SHP77 (cell line): Measurements from ENCODE around the gene ADH4.
"Not testable (repeated sequence)": the region's sequence is repeated elsewhere in the genome, so short reads cannot be mapped to it uniquely, and the experiment has no call there.

Experiments used
- DNase-seq, 2 experiments: peaks; one replicate each; lab custom pipeline; 2025; lab: John Stamatoyannopoulos, UW

Gene ADH4

DNA sequence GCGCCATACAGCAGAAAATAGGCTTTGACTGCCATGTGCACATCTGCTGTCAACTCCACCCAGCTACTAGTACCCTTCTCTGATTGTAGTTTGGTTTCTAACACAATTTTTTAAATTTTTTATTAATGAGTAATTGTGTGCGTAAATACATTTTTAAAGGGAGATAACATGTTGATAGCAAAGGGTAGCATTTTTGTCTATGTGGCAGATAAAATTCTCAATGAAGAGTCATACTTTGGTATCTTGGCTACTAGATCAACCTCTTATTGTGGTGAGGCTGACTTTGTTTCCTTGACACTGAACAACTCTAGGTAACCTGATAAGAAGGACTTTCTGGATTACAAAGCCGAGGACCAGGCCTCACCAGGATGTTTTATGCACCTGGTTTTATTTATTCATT is 9.5 kb downstream of the ADH4 start:
- DNase-seq: no peak

DNA sequence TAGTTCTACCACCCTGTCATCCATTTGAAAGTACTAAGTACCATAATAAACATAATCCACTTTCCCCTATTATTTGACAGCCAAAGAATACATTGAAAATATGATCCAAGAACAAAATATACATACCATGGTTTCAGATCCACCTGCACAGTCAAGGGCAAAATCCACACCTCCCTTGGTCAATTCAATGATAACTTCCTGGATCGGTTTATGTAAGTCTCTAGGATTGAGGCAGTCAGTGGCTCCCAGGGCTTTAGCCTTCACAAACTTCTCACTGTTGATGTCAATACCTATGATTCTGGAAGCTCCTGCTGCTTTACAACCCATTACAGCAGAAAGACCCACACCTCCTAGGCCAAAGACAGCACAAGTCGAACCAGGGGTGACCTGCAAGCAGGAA is 12.7 kb downstream of the ADH4 start:
- no peak for DNase-seq

DNA sequence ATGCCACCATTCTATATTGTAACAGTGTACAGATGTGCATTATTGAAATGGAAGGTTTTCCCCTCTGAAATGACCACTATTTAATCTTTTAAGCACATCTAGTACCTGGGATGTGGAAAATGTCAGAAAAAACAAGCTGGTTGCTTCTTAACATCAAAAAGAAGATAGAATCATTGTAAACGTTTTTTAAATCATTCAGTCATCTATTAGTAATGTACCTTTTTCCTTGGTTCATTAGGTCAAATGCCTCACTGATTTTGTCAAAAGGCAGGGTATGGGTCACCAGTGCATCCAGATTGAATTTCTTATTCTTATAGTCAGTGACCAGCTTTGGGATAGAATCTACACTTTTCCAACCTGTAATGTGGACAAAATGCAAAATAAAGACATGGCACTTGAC is 17.7 kb downstream of the ADH4 start:
- DNase-seq: no peak

DNA sequence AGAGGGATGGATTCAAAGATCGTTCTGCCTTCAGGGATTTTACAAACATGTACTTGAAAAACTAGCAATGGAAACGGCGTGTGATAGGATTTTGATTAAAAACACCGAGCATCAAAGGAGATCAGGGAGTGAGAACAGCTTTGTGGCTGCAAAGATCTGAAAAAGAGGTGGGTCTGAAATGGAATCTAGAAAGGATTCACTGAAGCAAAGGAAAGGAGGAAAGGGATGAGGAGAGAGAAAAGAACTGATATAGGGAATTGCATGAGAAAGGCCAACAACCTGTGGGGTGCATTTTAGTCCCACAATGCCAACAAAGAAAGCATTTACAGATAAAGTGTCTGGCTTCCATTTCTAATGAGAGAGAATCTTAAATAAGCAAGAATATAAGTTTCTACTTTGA is 23.1 kb downstream of the ADH4 start:
- no peak for DNase-seq

DNA sequence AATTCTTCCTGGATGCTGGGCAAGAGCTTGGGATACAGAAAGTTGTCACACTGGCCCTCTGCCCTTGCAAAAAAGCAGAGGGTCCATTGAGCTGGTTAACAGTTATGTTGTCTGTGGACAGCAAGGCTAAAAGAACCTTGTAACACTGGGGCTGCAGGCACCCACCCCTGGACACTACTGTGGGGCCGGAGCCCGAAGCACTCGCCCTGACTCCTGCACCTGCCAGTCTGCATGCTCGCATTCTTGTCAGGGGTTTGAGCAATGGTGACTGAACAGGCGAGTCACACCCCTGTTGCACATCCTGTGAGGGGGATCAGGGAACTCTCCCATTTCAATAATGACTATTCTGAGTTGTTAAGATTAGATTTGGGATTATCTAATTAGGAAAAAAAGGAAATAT is 23.6 kb downstream of the ADH4 start:
- DNase-seq: no peak

DNA sequence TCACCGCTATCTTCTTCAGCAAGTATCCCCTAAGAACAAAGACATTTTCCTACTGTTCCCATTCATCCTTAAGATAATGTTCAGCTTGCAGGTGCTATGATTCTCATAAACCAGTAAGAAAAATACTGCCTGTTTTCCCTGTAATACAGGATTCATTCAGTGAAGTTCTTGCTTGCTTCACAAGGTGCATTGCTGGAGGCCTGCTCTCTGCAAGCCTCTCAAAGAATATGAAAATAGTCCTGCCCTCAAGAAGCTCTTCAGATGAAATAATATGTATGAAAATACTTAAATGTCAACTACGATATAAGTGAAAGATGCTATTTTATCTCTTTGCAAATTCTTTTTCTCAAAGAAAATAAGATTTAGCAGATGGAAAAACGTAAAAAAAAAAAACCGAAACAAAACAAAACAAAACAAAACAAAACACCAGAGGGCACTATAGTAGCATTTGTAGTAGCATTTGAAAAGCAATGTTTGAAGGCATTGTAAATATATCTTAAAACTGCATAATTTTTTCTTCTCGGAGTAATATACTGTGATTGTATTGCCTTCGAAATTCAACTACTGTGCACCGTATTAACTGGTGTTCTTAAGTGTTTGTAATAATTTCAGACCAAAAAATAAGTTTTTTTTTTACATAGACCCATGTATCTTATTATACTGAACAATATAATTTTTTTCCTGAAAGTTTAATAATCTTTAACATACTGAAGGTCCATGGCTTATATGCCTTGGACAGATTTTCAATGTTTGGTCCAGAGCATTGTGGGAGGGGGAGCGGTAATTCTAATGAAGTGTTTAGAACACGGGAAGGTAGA is 26.0 kb downstream of the ADH4 start:
- no peak for DNase-seq

DNA sequence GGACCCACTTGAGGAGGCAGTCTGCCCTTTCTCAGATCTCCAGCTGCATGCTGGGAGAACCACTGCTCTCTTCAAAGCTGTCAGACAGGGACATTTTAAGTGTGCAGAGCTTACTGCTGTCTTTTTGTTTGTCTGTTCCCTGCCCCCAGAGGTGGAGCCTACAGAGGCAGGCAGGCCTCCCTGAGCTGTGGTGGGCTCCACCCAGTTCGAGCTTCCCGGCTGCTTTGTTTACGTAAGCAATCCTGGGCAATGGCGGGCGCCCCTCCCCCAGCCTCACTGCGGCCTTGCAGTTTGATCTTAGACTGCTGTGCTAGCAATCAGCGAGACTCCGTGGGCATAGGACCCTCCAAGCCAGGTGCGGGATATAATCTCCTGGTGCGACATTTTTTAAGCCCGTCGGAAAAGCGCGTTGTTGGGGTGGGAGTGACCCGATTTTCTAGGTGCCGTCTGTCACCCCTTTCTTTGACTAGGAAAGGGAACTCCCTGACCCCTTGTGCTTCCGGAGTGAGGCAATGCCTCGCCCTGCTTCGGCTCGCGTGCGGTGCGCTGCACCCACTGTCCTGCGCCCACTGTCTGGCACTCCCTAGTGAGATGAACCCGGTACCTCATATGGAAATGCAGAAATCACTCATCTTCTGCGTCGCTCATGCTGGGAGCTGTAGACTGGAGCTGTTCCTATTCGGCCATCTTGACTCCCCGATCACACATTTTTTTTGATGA is 26.8 kb downstream of the ADH4 start:
- not testable (repeated sequence) for DNase-seq

DNA sequence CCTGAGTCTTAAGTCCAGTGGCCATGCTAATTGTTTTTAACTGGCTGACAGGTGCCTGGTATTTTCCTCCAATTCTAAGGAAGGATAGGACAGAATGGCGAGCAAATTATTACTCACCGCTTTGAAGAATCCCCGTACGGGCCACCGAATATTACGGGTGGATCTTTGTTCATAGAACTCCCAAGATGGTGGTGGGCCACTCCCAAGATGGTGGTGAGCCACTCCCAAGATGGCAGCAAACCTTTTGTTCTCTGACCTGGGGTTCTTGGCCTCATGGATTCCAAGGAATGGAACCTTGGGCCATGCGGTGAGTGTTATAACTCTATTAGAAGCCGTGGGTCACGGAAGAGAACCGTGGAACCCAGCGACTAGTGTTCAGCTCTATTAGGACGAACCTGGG is 34.8 kb downstream of the ADH4 start:
- not testable (repeated sequence) for DNase-seq

DNA sequence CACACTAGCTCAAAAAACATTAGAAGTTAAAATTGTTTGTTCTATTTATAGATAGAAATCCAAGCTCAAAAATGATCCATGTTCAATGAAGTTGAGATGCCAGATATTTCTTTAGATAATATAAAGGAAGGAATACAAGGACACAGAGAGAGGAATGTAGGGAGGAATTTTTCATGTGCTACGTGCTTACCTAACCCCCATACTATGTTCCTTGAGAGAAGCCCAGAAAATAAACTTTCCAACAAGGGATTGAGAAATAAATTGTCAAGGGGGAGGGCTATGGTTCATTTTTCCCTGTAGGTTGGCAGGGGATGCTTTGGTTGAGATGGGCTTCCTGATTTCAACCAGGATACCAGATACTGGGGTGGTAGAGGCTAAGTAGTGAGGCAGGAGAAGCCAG is 39.9 kb downstream of the ADH4 start:
- no peak for DNase-seq

DNA sequence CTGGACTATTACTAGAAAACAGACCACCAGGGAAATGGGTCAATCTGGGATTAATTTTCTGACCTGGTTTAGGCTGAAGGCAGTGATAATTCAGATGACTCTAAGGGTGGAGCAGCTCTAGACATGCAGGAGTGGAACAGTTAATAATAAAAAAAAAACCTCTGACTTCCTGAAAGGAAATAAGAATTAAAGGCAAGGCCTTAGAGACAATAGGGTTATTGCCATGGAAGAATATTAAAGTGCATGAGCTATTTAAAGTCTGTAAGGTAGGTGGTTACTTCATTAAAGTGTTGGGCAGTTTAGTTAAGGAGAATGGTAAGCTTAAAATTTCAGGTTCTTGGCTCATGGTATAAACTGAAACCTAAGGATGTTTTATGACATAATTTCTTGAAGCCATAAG is 40.9 kb downstream of the ADH4 start:
- no peak for DNase-seq

DNA sequence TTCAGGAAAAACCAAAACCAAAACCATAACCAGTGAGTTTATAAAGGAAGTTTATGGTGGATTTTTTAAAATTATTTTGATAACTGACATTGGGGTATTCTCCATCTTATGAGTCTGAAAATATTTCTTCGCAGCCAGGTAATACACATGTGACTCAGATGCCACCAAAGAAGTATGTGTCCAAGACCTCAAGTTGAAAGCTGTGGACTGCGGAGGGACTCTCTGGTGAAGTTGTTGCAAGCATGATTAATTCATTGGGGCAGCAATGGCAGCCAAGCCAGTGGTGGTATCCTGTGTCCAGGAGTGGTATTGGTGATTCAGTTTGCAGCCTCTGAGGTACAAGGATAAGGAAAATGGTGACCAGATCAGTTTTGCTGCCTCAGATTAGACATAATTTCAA is 41.5 kb downstream of the ADH4 start:
- DNase-seq: no peak

DNA sequence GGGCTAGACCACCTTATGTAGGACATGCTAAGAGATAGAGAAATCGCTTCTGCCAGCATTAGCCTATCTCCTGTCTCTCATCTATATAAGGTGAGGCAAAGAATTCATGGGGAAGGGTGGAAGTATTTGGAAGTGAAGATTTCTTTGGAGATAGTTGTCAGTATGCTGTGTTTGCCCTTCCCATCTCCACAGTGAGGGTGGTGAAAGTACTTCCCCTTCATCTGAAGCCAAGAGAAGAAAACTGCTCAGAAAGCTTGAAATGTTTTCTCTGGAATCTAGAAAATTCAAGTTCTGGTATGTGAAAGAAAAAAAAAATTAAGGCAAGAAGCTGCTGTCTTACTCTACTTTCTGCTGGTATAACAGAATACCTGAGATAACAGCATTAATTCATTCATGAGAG is 43.2 kb downstream of the ADH4 start:
- no peak for DNase-seq

DNA sequence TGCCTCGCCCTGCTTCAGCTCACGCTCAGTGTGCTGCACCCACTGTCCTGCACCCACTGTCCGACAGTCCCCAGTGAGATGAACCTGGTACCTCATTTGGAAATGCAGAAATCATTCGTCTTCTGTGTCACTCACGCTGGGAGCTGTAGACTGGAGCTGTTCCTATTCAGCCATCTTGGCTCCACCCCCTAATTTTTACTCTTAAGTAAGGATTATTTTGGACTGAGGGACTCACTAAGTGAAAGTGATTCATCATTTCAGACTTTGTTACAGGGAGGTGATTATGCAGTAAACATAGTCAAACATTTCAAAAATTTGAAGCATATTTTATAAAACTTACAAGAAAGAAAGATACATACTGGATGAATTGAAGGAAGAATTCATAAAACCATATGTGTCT is 44.3 kb downstream of the ADH4 start:
- DNase-seq: not testable (repeated sequence)

DNA sequence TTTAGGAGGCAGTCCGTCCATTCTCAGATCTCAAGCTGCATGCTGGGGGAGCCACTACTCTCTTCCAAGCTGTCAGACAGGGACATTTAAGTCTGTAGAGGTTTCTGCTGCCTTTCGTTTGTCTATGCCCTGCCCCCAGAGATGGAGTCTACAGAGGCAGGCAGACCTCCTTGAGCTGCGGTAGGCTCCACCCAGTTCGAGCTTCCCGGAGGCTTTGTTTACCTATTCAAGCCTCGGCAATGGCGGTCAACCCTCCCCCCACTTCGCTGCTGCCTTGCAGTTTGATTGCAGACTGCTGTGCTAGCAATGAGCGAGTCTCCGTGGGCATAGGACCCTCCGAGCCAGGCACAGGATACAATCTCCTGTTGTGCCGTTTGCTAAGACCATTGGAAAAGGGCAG is 44.8 kb downstream of the ADH4 start:
- DNase-seq: peak in 1 of 2 experiments; percentile 8

DNA sequence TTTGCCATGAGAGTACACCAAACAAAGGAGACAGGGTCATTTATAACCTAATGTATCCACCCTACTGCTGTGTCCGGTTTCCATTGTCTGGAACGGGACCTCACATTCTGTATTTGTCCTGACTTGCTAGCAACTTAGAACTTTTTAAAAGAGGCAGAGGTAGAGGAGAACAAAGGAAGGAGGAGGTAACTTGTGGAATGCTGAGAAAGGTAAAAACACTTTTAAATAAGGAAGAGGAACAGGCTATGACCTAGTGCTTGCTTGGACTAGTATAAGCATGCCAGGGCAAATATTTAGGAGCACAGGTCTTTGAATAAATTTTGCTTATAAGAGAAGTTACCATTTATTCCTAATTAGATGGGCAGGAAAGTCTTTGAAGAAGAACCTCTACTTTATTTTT is 52.3 kb downstream of the ADH4 start:
- not testable (repeated sequence) for DNase-seq

DNA sequence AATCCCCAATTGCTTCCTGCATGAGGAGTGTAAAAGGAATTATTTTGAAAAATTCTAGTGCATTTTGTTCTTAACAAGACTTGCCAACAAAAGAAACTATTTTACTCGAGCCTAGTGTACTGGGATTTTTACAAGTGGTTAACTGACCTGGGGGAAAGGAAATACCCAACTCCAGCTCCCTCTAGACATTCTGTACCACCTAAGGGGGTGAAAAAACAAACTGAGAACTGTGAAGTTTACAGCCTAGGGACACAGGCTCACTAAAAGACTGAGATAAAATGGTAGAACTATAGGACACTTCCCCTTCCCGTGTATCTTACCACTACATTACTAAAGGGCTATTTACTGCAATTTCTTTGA is 52.9 kb downstream of the ADH4 start:
- no peak for DNase-seq

DNA sequence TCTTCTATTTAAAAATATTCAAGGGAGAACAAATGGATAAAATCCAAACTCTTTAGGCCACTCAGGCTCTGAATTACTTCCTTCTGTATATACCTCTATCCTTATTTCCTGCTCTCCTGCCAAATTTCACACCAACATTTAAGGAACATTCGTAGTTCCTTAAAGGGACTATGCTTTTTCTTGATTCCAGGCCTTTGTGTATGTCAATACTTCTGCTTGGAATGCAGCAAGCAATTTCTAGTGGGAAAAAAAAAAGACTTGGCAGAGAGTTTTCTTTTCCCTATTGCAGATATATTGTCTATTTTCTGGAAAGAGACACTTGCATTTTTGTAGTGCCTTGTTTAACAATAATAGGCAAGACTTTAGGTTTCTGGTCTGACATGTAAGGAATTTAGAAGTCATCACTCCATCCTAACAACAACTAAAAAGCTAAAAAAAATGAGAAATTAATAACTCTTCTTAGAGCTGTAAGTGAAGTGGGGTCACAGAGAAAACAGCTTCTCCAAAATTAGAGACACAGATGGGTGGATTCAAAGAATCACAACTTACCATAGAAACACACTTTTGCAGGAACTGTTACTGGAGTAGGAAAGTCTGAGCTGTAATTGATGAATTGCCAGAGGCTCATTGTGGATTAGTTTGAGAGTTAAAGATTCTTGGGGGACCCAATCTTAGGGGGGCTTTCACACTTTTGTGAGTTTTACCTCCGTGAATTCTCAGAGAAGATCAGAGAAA is 53.4 kb downstream of the ADH4 start:
- no peak for DNase-seq

DNA sequence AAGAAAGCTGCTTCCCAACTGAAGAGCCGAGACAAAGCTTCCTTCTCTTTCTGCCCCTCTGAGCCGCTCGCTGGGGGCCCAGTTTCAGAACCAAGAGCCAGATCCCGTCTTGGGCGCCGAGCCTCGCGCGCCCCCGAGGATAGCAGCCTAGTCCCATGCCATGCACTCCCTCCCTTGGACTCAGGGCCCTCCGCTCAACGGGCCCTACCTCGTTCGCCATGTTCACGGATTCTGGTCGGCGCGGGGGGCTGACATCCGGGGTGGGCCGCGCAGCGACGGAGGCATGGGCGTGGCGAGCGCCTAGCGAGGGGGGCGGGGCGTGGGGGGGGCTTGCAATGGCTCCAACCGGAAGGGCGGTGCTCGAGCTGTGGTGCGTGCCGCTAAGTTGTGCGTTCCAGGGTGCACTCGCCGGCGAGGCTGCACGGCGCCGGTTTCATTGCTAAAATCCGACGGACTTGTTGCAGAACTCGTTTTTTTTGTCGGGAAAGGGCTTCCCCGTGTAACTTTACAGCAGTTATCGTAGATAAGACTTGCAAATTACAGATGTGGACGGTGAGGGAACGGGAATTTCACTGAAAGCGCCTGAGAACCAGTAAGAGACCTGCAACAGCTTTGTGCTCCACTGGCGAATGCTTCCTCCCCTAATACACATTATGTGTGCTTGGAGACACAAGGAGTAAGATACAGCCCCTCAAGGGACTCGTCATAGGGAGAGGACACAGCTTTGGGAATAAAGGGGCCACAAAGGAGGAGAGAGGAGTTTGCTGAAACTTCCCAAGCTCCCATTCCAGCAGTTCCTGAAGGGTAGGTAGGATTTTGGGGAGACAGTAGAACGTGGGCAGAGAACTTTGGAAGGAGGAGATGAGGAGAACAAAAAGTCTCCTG is 55.4 kb downstream of the ADH4 start, which contains the start of gene ADH5:
ADH5 (minus strand) TSS at position 308 of the 885 bp plus-strand sequence; CDS start at position 220, 88 bp downstream.
- DNase-seq: peak; percentile 31 to 69

DNA sequence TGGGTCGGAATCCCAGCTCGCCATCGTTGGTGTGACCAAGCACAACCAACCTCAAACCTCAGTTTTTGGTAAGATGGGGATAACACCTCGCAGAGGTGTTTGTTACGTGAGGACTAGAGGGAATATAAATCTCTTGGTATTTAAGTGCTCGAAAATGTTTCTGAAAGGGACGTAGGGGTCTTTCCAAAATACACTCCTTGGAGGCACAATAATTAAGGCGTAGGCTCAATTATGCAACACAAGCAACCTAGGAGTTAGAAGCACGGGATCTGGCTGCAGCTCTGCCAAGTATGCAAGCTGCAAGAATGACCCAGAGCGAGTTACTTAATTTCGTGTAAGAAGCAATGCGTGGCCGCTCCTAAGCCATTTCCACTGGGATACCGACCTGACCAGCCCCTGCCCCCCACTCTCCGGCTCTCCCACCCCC is 56.1 kb downstream of the ADH4 start:
- DNase-seq: peak in 1 of 2 experiments; percentile 7

DNA sequence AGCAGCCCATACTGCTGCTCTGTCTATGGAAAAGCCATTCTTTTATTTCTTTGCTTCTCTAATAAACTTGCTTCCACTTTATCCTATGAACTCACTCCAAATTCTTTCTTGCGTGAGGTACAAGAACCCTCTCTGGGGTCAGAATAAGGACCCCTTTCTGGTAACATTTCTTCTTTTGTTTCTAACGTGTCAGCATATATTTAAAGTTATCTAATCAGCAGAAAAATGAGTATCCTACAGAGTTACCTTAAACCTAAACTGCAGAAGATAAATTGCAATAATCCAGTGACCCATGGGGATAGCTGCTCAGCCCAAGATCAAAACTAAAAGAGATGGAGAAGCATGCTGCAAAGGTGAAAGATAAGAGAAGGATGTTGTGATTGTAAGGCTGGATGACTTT is 59.5 kb downstream of the ADH4 start:
- DNase-seq: no peak

DNA sequence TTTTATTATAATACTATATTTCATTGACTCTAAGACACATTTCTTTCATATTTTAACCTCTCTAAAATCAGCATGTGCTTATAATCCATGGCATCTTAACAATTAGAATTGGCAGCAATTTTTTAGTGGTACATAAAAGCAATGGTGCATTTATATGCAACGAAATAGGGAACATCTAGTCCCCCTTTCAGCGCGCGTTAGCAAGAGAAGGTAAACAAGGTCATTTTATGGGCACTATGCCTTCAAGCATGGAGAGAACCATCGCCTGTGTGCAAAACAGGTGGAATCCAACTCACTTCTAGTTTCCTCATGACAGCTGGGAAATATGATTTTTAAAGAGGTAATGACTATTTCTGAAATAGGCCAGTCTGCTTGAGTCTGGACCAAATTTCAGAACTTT is 61.9 kb downstream of the ADH4 start:
- no peak for DNase-seq

DNA sequence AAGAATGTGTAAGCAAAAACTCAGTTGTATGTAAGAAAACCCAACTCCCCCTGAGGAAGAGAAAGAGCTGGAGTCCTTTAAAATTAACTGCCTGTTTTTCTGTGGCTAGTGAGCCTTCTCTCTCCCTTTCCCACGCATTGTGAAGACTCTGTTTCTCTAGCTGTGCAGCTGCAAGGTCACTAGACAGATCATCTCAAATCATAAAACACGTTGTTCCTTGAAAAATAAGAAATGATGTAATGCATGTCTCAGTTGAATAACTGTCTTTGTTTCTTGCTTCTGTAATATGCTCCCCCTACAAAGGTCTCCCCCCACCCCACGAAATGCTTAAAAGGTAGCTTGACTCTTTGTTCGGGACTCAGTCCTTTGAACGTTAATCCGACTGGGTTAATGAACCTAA is 63.2 kb downstream of the ADH4 start:
- DNase-seq: not testable (repeated sequence)
